Activated CD4-positive, CD25-positive, alpha-beta regulatory T cell treated with anti-CD3 and anti-CD28 coated beads, Interleukin-2, amount 50 U/mL, for 16 hours (primary cell): ENCODE results near the gene AARS1.
A peak's percentile ranks its signal among the peaks of the same experiment; 100 is the strongest.
"Not testable (repeated sequence)": the region's sequence is repeated elsewhere in the genome, so short reads cannot be mapped to it uniquely, and the experiment has no call there.

ENCODE experiments used
- DNase-seq: peaks from one replicate; pipeline ENCODE4 v3.0.0-alpha.2; 2020; ENCODE audit warnings: low read depth, low spot score

AARS1 gene

DNA sequence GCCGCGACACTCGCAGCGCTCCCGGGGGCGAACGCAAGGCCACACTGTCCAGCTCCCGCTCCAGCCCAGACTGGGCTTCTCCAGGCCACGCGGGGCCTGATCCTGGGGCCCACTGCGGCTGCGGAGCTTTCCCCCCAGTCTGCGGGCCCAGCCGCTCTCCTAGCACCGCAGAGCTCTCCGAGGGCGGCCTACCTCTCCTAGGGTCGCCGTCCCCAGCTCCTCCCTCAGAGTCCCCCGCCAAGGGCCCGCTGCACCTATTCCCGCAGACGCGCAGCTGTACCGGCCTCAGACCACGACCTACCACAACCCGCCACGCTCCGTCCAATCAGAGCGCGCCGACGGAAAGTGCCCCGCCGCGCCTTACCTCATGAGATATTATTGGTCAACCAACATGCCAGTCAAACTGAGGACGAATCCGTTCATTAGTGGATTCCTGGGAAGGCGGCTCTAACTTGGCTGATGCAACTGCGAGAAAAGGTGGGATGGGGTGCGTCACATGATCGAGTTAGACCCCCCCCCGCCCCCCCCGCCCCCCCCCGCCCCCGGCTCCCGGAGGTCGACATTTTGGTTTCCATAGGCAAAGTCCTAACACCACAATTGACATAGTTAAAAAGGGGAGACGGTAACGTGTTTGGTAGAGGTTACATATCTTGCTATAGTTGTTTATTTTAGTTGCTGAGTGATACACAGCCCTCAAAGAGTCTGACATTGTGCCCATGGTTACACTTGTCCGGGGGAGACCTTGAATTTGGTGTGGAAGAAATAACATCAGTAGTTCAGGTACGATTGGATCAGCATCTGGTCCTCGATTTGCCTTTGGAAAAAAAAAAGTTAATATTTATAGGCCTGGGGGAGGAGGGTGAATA, at the start of gene AARS1:
Gene AARS1 (minus strand): TSS at position 278 of the 866 bp plus-strand sequence. CDS start 6,743 bp downstream, outside the sequence.
- DNase-seq, result peak; percentile 91

- no peak for DNase-seq
Observed at GRCh38 chr16:70337814-70338213, 48.5 kb upstream of the AARS1 start.

DNA sequence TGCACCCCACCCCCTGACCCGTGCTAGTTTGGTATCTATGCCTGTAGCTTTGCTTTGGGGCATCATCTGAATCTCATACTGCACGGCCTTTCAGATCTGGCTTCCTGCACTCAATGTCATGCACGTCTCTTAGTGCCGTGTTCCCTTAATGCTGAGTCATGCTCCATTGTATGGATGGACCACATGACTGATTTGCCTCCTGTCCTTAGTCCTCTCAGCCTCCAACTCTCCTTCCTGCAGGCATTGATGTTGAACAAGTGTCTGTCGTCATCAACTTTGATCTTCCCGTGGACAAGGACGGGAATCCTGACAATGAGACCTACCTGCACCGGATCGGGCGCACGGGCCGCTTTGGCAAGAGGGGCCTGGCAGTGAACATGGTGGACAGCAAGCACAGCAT, 43.4 kb upstream of the AARS1 start:
- DNase-seq, result not testable (repeated sequence)

DNA sequence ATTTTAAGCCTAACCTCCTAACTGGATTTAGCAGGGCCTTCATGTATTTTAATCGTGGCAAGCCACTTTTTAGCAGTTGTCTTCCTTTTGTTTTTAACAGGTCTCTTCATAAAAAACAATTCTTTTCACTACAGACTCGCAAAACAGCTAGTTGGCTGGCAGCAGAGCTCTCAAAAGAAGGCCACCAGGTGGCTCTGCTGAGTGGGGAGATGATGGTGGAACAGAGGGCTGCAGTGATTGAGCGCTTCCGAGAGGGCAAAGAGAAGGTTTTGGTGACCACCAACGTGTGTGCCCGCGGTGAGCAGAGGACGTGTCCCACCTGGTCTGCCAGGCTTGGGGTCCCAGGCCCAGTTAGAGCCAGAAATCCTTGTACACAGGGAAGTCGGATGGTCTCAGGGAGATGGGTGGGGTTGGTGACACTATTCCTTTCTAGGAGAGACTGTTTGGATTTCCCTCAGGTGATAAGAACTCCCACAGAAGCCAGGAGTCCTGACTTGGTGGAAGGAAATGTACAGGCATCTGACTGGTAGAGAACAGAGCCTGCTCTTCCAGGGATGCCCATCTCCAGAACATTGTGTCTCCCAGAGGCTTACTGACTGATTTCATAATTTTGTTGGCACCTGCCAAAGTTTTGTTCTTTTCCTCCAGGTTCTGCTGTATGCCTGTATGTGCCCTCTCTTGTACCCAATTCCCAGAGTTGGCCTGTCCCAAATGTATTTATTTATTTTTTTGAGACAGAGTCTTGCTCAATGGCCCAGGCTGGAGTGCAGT, 42.5 kb upstream of the AARS1 start:
- DNase-seq, result no peak

DNA sequence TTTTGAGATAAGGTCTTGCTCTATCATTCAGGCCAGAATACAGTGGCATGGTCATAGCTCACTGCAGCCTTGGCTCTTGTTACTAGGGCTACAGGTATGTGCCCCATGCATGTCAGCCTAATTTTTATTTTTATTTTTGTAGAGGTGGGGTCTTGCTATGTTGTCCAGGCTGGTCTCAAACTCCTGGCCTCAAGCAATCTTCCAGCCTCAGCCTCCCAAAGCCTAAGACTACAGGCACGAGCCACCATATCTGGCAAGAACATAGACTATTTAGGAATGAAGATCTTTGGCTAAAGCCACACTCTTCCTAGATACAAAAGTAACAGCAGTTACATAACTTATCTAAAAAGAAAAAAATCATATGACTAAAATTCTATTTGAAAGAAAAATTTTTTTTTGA, 41.8 kb upstream of the AARS1 start:
- no peak for DNase-seq

DNA sequence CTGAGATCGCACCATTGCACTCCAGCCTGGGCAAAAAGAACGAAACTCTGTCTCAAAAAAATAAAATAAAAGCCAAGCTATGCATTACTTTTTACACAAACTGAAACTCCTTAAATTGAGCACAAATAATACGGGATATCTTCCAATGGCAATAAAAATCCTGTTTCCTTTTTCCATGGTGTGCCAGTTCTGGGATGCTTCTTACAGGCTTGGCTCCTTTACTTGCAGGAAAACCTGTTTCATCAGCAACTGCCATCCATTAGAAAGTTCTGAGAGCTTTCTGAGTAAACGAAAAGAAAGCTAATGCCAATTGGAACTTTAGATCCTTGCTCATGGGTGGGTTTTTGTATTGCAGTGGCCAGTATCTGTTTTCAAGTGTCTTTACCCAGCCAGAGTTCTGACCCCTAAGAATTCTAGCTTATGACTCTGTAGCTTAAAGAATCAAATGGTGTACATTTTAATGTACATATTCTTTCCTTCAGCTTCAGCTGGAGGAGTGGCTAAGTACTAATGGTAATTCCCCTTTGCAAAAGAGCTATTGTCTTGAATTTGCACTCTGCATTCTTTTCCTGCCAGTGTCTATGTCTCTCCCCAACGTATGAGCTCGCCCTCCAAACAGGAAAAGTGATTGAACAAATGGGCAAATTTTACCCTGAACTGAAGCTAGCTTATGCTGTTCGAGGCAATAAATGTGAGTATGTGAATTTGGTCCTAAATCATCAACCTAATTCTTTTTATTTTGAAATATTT, 35.9 kb upstream of the AARS1 start:
- no peak for DNase-seq

GRCh38 chr16:70320121-70320520, 30.8 kb upstream of the AARS1 start:
- no peak for DNase-seq

GRCh38 chr16:70307726-70308125, 18.4 kb upstream of the AARS1 start:
- not testable (repeated sequence) for DNase-seq

DNA sequence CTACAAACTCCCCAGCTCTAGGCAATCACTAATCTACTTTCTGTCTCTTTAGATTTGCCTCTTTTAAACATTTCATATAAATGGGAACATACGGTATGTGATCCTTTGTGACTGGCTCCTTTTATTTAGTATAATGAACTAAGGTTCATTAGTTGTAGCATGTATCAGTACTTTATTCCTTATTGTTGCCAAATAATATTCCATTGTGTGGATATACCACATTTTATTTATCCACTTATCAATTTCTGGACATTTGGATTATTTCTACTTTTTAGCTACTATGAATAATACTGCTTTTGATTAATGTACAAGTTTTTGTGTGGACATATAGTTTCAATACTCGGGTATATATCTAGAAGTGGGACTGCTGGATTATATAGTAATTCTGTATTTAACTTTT, 17.6 kb upstream of the AARS1 start:
- DNase-seq, result no peak

DNA sequence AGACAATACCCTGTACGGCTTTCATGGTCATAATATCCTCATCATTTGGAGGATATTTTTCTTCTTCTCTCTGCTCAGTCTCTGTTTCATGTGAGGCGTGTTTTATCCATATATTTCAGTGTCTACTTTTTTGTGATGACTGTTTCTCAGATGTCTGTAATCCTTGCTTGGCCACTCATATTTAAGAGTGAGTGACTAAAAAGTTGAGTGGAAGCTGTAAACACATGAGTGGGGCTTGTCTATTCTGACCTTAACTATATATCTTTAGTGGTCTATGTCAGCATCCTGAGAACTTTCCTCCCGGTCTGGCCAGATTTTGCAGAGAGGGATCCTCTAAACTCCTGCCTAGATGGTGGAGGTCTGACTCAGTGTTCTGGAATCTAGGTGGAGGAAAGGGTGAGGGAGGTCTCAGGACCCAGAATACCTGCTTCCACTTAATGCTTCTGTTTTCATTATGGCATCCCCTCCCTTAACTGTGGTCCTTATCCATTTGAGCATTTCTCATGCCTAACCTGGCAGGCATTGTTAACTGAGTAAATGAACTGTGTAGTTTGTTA, 15.7 kb upstream of the AARS1 start:
- DNase-seq, result no peak

DNA sequence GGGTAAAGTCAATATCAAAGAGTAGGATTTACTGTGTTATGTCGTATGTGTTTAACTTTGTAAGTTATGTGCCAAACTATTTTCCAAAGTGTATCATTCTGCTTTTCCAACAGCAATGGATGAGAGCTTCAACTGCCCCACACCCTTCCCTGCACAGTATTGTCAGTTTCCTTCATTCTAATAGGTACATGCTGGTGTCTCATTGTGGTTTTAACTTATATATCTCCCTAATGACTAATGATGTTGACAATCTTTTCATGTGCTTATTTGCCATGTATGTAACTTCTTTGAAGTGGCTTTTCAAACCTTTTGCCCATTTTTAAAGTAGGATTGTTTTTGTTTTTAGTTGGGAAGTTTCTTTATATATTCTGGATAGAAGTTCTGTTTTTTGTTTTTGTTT, 13.4 kb upstream of the AARS1 start:
- no peak for DNase-seq

GRCh38 chr16:70301121-70301520, 11.8 kb upstream of the AARS1 start:
- no peak for DNase-seq

DNA sequence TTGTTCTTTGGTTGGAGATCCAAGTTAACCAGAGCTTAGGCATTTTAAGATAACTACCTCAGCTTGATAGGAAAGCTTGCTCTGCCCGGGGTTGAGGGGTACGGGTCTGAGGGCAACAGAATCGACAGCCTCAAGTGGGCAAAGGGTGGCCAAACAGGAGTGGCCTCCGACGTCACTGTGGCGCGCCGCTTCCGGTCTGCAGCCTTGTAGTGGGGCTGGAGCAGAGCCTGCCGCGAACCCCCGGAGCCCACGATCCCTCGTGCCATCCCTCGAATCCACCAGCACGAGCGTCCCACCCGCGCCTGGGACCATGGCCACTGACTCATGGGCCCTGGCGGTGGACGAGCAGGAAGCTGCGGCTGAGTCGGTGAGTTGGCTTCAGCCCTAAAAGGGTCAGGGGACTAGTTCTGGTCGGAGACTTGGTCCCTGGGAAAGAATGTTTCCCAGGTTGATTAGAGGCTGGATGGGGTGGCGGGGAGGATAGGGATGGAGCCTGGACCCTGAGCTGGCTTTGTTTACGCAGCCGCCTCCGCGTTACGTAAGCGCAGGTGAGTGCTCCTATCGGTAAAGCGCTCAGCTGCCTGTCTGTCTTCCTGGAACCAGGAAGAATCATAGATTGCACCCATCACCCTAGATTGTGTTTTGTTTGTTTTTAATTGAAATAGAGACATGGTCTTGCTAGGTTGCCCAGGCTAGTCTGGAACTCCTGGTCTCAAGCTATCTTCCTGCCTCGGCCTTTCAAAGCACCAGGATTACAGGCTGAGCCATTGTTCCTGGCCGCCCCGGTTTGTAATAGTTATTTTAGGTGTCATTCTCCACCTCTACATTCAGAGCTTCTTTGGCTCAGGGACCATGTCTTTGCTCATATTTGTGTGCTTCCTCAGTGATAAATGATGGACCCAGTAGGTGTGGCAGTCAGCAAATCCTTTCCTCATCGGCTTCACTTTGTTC, 10.0 kb upstream of the AARS1 start, which contains the start of gene DDX19B:
Gene DDX19B (plus strand): TSS at position 199 of the 951 bp plus-strand sequence. CDS start 112 bp downstream, at position 311.
- DNase-seq, result peak; percentile 21

DNA sequence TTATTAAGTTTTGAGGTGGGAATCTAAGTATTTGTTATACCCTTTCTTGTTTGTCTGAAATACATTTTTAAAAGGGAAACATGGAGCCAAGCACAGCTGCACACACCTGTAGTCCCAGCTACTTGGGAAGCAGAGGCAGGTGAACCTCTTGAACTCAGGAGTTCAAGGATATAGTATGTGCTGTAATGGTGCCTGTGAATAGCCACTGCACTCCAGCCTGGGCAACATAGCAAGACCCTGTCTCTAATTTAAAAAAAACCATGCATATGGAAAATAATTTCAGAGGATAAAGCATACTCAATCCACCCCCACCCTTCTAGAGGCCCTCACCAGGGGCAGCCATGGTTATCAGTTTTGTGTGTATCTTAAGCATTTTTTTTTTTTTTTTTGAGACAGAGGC, 6.3 kb upstream of the AARS1 start:
- DNase-seq, result no peak

DNA sequence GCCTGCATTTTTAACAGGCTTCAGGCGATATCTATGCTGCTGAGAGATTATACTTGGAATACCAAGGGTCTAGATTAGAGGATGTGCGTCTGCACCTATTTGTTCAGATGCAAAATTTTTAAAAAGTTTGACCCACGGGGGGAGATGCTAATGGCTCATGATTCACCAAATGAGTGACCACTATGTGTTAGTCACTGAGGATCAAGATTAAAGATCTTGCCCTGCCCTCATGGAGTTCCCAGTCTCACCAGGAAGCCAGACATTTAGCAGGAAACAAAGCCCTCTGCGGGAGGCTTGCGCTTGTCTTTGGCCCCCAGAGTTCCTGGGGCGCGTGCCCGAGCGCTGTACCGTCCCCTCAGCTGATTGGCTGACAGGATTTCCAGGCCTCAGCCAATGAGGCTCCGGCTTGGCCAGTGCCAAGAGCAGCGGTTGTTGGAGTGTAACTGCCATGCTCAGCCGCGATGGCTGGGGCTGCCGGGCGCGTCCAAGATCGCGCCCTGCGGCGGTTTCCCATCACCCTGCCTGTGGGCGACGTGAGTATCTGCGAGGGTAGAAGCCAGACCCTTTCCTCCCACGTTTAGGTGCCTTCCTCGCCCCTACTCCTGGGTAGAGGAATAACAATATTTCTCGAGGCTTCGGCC, 5.2 kb upstream of the AARS1 start:
- no peak for DNase-seq

DNA sequence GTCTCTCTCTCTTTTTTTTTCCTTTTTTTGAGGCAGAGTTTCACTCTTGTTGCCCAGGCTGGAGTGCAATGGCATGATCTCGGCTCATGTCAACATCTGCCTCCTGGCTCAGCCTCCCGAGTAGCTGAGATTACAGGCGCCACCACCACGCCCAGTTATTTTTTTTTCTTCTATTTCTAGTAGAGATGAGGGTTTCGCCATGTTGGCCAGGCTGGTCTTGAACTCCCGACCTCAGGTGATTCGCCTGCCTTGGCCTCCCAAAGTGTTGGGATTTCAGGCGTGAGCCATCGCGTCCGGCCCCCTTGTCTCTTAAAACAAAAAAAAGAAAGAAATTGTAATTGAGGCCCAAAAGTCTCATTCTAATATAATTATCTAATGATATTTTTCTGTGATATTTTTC, 2.8 kb upstream of the AARS1 start:
- DNase-seq, result not testable (repeated sequence)

- no peak for DNase-seq
Observed at GRCh38 chr16:70290949-70291519, 1.7 kb upstream of the AARS1 start.

DNA sequence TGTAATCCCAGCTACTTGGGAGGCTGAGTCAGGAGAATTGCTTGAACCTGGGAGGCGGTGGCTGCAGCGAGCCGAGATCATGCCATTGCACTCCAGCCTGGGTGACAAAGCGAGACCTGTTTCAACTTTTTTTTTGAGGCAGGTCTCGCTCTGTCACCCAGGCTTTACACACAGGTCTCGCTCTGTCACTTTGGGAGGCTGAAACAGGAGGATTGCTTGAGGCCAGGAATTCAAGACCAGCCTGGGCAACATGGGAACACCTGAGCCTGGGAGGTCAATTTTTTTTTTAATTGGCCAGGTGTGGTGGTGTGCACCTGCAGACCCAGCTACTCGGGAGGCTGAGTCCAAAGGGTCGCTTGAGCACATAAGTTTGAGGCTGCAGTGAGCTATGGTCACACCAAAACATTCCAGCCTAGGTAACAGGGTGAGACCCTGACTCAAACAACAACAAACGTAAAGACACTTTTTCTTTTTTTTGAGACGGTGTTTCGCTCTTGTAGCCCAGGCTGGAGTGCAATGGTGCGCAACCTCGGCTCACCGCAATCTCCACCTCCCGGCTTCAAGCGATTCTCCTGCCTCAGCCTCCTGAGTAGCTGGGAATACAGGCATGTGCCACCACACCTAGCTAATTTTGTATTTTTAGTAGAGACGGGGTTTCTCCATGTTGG, 1.9 kb downstream of the AARS1 start:
- not testable (repeated sequence) for DNase-seq

DNA sequence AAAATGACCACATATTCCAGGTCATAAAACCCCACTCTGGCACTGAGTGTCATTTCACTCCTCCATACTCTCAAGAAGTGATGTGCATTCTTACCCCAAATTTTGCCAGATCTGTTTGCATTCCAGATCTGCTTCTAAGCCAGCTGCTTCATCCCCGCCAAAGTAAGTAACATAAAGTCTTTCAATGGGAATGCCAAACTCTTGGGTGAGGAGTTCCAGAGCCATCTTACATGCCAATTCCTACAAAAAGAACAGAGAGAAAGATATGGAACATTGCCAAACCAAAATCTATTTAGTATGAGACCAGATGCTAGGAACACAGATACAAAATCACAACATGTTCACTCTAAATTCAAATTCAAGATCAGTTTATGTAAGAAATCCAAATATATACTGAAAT, 12.9 kb downstream of the AARS1 start:
- no peak for DNase-seq
